ENCODE results near the gene G6PC3. TPM values are rescaled to one million over a fixed set of nuclear protein-coding genes. Genes with fewer than 3 reads are reported as not detected.
A peak's percentile ranks its signal among the peaks of the same experiment; 100 is the strongest.
"Not testable (repeated sequence)": the region's sequence is repeated elsewhere in the genome, so short reads cannot be mapped to it uniquely, and the experiment has no call there.

G6PC3 gene
- polyA plus RNA-seq, 3 donors = 39.4 to 85.3 (median 39.5) TPM

GRCh38 chr17:44095647-44096496 is 25.3 kb downstream of the G6PC3 start:
- 10 to 34% (median 11%) methylated on average over 12 of the region's 12 CpGs for WGBS, 3 donors
- peak overlapping the region; percentile 21 for H3K27ac ChIP-seq (ENCODE audit: low read depth, low read length)

- 39 to 66% (median 64%) methylated on average over 13 of the region's 13 CpGs for WGBS, 3 donors
Observed at GRCh38 chr17:44097110-44097958, 26.8 kb downstream of the G6PC3 start.

DNA sequence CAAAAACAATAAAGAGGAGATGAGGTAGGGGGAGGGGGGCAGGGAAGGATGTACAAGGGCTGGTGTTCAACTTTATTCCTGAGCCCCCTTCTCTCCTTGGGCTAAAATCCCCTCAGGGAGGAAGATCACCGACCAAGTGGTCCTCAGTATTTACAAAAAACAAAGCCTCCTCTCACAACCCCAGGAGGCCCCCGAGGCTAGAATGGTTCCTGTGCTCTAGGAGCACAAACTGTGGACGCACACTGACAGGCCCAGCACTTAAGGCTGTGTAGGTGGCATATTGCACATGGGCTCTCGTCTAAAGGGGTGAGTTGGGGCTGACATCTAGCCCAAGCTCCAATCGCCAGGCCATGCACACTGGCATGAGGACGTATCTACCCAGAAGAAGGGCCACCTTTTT is 31.3 kb downstream of the G6PC3 start:
- not testable (repeated sequence) for H3K27ac ChIP-seq (ENCODE audit: low read depth, low read length)

More at GRCh38 chr17:44097110-44097958, 26.8 kb downstream of the G6PC3 start:
- H3K27ac ChIP-seq (ENCODE audit: low read depth, low read length) = no peak overlapping the region

DNA sequence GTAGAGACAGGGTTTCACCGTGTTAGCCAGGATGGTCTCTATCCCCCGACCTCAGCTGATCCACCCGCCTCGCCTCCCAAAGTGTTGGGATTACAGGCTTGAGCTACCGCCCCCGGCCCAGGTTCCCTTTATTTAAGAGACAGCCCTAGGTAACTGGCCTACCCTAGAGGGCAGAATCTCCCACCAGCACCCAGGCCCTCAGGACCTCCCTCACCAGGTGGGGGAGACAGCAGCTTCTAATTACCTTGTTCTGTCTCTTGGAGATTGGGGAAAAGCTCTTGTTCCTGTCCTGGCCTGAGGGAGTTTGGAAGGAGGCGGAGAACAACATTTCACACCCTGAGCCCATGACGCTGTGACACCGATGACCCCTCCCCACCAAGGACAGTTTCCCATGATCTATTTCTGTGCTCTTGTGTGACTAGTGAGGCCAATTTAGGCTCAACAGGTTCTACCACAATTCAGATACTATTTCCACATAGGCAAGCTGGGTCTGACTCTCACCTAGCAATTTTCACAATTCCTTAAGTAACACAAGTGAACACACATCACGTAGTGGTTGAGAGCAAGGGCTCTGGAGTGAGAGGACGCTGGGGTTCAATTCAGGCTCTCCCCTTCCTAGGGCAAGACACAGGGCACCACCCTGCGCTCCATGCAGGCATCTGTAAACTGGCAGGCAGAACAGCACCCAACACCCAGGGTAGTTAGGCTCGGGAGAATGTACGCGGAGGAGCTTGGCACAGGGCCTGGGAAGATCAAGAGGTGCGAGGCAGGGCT is 32.5 kb downstream of the G6PC3 start:
- WGBS, 3 donors = 85 to 88% (median 87%) methylated on average over 16 of the region's 16 CpGs
- no peak overlapping the region for H3K27ac ChIP-seq (ENCODE audit: low read depth, low read length)

More for the DNA sequence above, 31.3 kb downstream of the G6PC3 start:
- WGBS, 3 donors = 86 to 90% (median 86%) methylated on average over 6 of the region's 6 CpGs

- WGBS, 3 donors = 73 to 89% (median 85%) methylated on average over 3 of the region's 3 CpGs
- no peak overlapping the region for H3K27ac ChIP-seq (ENCODE audit: low read depth, low read length)
Observed at GRCh38 chr17:44105483-44105882, 34.9 kb downstream of the G6PC3 start.

- 38 to 66% (median 38%) methylated on average over 3 of the region's 3 CpGs for WGBS, 3 donors
- H3K27ac ChIP-seq (ENCODE audit: low read depth, low read length) = no peak overlapping the region
Observed at GRCh38 chr17:44105941-44106340, 35.4 kb downstream of the G6PC3 start.

GRCh38 chr17:44106801-44107200 is 36.3 kb downstream of the G6PC3 start:
- no peak overlapping the region for H3K27ac ChIP-seq (ENCODE audit: low read depth, low read length)
- WGBS, 3 donors = 91 to 98% (median 98%) methylated on average over 4 of the region's 4 CpGs

DNA sequence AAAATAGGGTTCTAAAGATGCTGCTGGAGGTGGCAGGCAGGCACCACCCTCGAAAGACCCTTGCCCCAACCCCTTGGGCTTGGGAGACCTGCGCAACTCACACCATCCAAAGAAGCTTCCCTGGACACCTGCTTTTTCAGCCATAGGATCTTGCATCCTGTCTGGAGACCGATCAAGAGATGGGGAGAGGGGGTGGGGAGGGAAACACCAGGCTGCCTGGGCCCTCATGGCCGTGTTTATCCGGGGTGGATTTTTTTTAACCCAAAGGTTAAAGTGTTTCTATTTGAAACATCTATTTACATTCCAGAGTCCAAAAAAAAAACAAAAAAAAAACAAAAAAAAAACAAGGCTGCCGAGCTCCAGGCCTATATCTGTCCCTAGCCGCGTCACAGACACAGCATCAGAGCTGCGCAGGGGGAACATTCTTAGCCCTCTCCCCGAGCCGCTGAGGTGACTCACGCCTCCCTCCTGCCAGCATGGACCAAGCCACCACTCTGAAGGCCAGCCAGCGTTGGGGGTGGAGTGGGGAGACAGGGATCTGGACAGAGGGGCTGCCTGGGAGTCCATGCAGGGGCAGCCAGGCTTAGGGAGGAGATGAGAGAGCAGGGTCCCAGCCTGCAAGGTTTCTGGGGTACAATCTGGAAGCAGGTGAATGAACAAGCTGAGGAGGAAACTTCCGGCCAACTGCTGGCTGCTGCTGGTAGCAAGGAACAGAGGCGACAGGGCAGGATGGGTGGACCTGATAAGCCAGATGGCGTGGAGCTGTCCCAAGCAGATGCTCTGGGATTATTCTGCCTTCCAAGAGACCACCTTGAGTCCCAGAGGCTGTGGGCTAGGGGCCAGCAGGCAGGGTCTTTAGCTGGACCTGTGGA is 38.1 kb downstream of the G6PC3 start:
- H3K27ac ChIP-seq (ENCODE audit: low read depth, low read length) = no peak overlapping the region
- 53 to 63% (median 62%) methylated on average over 16 of the region's 16 CpGs for WGBS, 3 donors

DNA sequence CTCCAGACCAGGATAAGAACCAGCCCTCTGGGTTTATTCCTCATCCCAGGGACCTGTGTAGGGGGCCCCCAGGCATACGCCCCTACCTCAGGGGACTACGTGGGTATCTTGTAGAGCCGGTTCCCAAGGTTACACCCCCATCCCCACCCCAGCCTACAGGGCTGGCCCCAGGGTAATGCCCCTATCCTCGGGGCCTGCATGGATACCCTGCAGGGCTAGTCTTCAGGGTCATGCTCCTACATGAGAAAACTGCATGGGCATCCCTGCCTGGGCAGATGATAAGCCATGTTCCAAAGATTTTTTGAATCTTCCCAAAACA is 38.7 kb downstream of the G6PC3 start:
- no peak overlapping the region for H3K27ac ChIP-seq (ENCODE audit: low read depth, low read length)
- 55 to 69% (median 61%) methylated on average over 4 of the region's 4 CpGs for WGBS, 3 donors

DNA sequence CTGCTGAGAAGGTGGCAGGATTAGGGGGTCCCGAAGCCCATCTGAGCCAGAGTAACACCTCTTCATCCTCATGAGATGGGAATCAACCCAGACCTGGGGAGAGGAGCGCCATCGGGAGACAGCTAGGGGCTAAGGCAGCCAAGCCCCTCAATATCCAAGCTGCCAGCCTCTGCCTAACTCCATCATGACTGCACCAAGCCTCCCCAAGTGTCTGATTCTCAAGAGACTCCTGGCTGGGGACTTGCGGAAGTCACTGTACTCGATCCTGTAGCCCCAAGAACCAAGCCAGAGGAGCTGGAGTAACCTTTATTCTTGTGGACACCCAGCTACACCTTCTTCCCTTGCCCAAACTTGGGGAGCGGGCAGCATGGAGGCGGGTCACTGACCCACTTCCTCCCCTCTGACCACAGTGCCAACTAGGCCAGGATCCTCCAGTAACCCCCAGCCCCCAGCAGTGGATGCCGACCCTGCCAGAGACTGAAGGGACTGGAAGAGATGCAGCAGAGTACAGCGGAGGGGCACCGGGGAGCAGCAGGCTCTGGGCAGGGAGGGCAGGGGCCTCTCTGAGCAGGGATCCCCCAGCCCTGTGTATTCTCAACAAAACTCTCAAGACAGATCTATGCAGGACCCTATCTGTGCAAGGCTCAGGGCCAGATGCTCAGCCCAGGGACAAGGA is 39.6 kb downstream of the G6PC3 start:
- H3K27ac ChIP-seq (ENCODE audit: low read depth, low read length) = no peak overlapping the region
- WGBS, 3 donors = 67 to 81% (median 70%) methylated on average over 10 of the region's 10 CpGs

GRCh38 chr17:44110823-44111633 is 40.5 kb downstream of the G6PC3 start:
- 4 to 7% (median 7%) methylated on average over 25 to 28 of the region's 28 CpGs for WGBS, 3 donors

GRCh38 chr17:44111777-44112176 is 41.2 kb downstream of the G6PC3 start:
- WGBS, 3 donors = 41 to 79% (median 73%) methylated on average over 3 of the region's 3 CpGs
- no peak overlapping the region for H3K27ac ChIP-seq (ENCODE audit: low read depth, low read length)

More at GRCh38 chr17:44110823-44111633, 40.5 kb downstream of the G6PC3 start:
- no peak overlapping the region for H3K27ac ChIP-seq (ENCODE audit: low read depth, low read length)

- H3K27ac ChIP-seq (ENCODE audit: low read depth, low read length) = no peak overlapping the region
- WGBS, 3 donors = 73 to 81% (median 75%) methylated on average over 4 of the region's 4 CpGs
Observed at GRCh38 chr17:44112284-44113280, 42.0 kb downstream of the G6PC3 start.

DNA sequence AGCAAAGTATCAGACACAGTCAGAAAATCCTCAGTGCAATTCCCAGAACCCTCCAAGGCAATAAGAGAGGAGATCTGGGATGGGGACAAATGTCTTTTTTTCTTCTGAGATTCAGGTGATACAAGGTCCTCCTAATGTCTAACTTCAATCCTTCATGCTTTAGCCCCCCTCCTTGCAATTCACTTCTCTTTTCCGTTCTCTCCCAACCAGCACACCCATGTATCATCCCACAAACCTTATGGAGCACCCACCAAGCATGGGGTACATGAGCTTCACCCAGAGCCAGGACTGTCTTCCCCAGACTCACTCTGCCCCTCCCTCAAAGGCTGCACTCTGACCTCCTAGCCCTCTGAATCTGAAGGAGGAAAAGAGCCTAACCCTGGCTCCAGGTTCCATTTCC is 42.8 kb downstream of the G6PC3 start:
- no peak overlapping the region for H3K27ac ChIP-seq (ENCODE audit: low read depth, low read length)
- WGBS, 3 donors = 71 to 94% (median 77%) methylated on average over 1 of the region's 1 CpG

Data from adipose tissue (tissue), 3 donors.